ENCODE data around the gene DYSF.

The DYSF gene

GRCh38 chr2:71669058-71669456 is 215.7 kb downstream of the DYSF start:
- Histone ChIP-seq H3K27me3 (ENCODE audit: control insufficient read depth, low read length) (no peaks in the 10 kb centered on the region), H3K9me2 (replicated peaks; ENCODE audit: control insufficient read depth, low read length) (no peaks in the 10 kb centered on the region), H4K20me1 (ENCODE audit: control insufficient read depth, insufficient read depth, low read depth, low read length) (no peaks in the 10 kb centered on the region), H3K4me2 (ENCODE audit: low read length) (no peak overlapping the region), H3K79me2 (ENCODE audit: control insufficient read depth, low read length) (no peaks in the 10 kb centered on the region), H3K9me3 (ENCODE audit: control insufficient read depth, insufficient read depth, low read length) (no peaks in the 10 kb centered on the region), H3K27ac (ENCODE audit: low read depth, low read length) (no peak overlapping the region), H3K4me1 (ENCODE audit: control insufficient read depth, low read length) (no peaks in the 10 kb centered on the region), H3K36me3 (ENCODE audit: control insufficient read depth, low read length) (no peaks in the 10 kb centered on the region), H3F3A (ENCODE audit: control insufficient read depth, insufficient read depth) (no peaks in the 10 kb centered on the region), H3K4me3 (ENCODE audit: low read length) (no peak overlapping the region)
- TF ChIP-seq CTCF (IDR thresholded peaks at IDR 0.05; ENCODE audit: low read depth, low read length, poor library complexity, severe bottlenecking) (no peak), EZH2phosphoT487 (IDR thresholded peaks at IDR 0.05; ENCODE audit: borderline replicate concordance, low read length) (no peak)

- Histone ChIP-seq H3K27me3 (ENCODE audit: control insufficient read depth, low read length) (no peaks in the 10 kb centered on the region), H3K36me3 (ENCODE audit: control insufficient read depth, low read length) (no peaks in the 10 kb centered on the region), H3K27ac (ENCODE audit: low read depth, low read length) (no peak overlapping the region), H4K20me1 (ENCODE audit: control insufficient read depth, insufficient read depth, low read depth, low read length) (no peaks in the 10 kb centered on the region), H3K9me2 (replicated peaks; ENCODE audit: control insufficient read depth, low read length) (no peaks in the 10 kb centered on the region), H3K9me3 (ENCODE audit: control insufficient read depth, insufficient read depth, low read length) (no peaks in the 10 kb centered on the region), H3F3A (ENCODE audit: control insufficient read depth, insufficient read depth) (no peaks in the 10 kb centered on the region), H3K79me2 (ENCODE audit: control insufficient read depth, low read length) (no peaks in the 10 kb centered on the region), H3K4me3 (ENCODE audit: low read length) (no peak overlapping the region), H3K4me2 (ENCODE audit: low read length) (no peak overlapping the region), H3K4me1 (ENCODE audit: control insufficient read depth, low read length) (no peaks in the 10 kb centered on the region)
- TF ChIP-seq EZH2phosphoT487 (IDR thresholded peaks at IDR 0.05; ENCODE audit: borderline replicate concordance, low read length) (no peak), CTCF (IDR thresholded peaks at IDR 0.05; ENCODE audit: low read depth, low read length, poor library complexity, severe bottlenecking) (no peak)
These were observed 216.5 kb downstream of the DYSF start for GRCh38 chr2:71669628-71670429.

GRCh38 chr2:71670430-71670795 is 217.1 kb downstream of the DYSF start:
- no peak for TF ChIP-seq EZH2phosphoT487 (IDR thresholded peaks at IDR 0.05; ENCODE audit: borderline replicate concordance, low read length)
- no peak for TF ChIP-seq CTCF (IDR thresholded peaks at IDR 0.05; ENCODE audit: low read depth, low read length, poor library complexity, severe bottlenecking)
- Histone ChIP-seq H3K4me1 (ENCODE audit: control insufficient read depth, low read length) (no peaks in the 10 kb centered on the region), H3K36me3 (ENCODE audit: control insufficient read depth, low read length) (no peaks in the 10 kb centered on the region), H3K27ac (ENCODE audit: low read depth, low read length) (no peak overlapping the region), H3K4me3 (ENCODE audit: low read length) (no peak overlapping the region), H3F3A (ENCODE audit: control insufficient read depth, insufficient read depth) (no peaks in the 10 kb centered on the region), H3K9me3 (ENCODE audit: control insufficient read depth, insufficient read depth, low read length) (no peaks in the 10 kb centered on the region), H3K4me2 (ENCODE audit: low read length) (no peak overlapping the region), H3K79me2 (ENCODE audit: control insufficient read depth, low read length) (no peaks in the 10 kb centered on the region), H3K9me2 (replicated peaks; ENCODE audit: control insufficient read depth, low read length) (no peaks in the 10 kb centered on the region), H4K20me1 (ENCODE audit: control insufficient read depth, insufficient read depth, low read depth, low read length) (no peaks in the 10 kb centered on the region), H3K27me3 (ENCODE audit: control insufficient read depth, low read length) (no peaks in the 10 kb centered on the region)
